Aorta (tissue), 5 donors: ENCODE results near the gene CISD1. TPM values are rescaled to one million over a fixed set of nuclear protein-coding genes. Genes with fewer than 3 reads are reported as not detected.

Source experiments
- ATAC-seq: fragments of 200-7000 bp; cut with Tn5 transposase; one replicate; pipeline ENCODE4 v1.9.1; 2022; ENCODE audit warnings: moderate library complexity; ENCODE audit not compliant: low FRiP score
- DNase-seq, 2 donors: peaks; one replicate each; pipeline ENCODE4 v3.0.0-alpha.2; 2020
- H3K27ac ChIP-seq, 2 donors: one replicate each; pipeline ENCODE4 v1.5.1; 2013; ENCODE audit warnings: low read length in 2 of 2, mild to moderate bottlenecking in 2 of 2, moderate library complexity in 2 of 2, control low read depth in 1 of 2, inconsistent platforms in 1 of 2, low read depth in 1 of 2
- H3K27me3 ChIP-seq, 2 donors: one replicate each; pipeline ENCODE4 v1.6.1; 2013; ENCODE audit warnings: control low read depth in 1 of 2, low read length in 1 of 2, mild to moderate bottlenecking in 1 of 2, moderate library complexity in 1 of 2; ENCODE audit not compliant: insufficient read depth in 2 of 2, control insufficient read depth in 1 of 2
- H3K36me3 ChIP-seq, 2 donors: one replicate each; pipeline ENCODE4 v1.6.1; 2013; ENCODE audit warnings: control low read depth in 1 of 2, low read length in 1 of 2, mild to moderate bottlenecking in 1 of 2; ENCODE audit not compliant: insufficient read depth in 2 of 2, control insufficient read depth in 1 of 2
- H3K4me1 ChIP-seq, 2 donors: one replicate each; pipeline ENCODE4 v1.6.1; 2013; ENCODE audit warnings: low read length in 2 of 2, control low read depth in 1 of 2, mild to moderate bottlenecking in 1 of 2, moderate library complexity in 1 of 2; ENCODE audit not compliant: insufficient read depth in 2 of 2, control insufficient read depth in 1 of 2
- H3K4me3 ChIP-seq, 2 donors: one replicate each; pipeline ENCODE4 v1.5.1; 2013; ENCODE audit warnings: low read length in 2 of 2, control low read depth in 1 of 2, mild to moderate bottlenecking in 1 of 2
- H3K9me3 ChIP-seq: one replicate; pipeline ENCODE4 v1.6.1; 2013; ENCODE audit warnings: mild to moderate bottlenecking, low read length; ENCODE audit not compliant: control insufficient read depth
- WGBS, 2 donors: extraction: QIAGEN DNeasy Blood & Tissue Kit; methylation state at CpG; one replicate each; pipeline ENCODE4 v1.1.7; 2013; 5-methylcytosine and 5-hydroxymethylcytosine counted together
- intact Hi-C, 2 donors: fragments of 100-400 bp; cut with DNase I; formaldehyde crosslinking; loops; one replicate each; pipeline versions ENCODE4 v1.14.2 to v1.15.0; 2022
- polyA plus RNA-seq, 2 donors: library from polyadenylated mRNA; stranded (reverse); fragments of 200-250 nt; gene quantifications; one replicate each; pipeline ENCODE4 v1.2.3, GENCODE V29; 2013
- total RNA-seq, 2 donors: library from RNA; stranded (reverse); fragmentation: NEBNext Ultra II Directional; extraction: Animal tissue kit (Norgen Biotek cat#: 25700); gene quantifications; one replicate each; pipeline ENCODE4 v1.2.1, GENCODE V29; 2021
- donor health status: healthy with polysubstance abuse.
- donor health status: Bipolar disorder and iron deficiency.
- donor health status: DM: no; HTN: no; CAD: no.
- donor health status: DM: no; HTN: no; CAD: no.
- donor health status: DM: yes; HTN: yes; CAD: no.

CISD1 gene
- total and polyA plus RNA-seq, 4 donors, result 28.8 to 47.7 (median 32.2) TPM

DNA sequence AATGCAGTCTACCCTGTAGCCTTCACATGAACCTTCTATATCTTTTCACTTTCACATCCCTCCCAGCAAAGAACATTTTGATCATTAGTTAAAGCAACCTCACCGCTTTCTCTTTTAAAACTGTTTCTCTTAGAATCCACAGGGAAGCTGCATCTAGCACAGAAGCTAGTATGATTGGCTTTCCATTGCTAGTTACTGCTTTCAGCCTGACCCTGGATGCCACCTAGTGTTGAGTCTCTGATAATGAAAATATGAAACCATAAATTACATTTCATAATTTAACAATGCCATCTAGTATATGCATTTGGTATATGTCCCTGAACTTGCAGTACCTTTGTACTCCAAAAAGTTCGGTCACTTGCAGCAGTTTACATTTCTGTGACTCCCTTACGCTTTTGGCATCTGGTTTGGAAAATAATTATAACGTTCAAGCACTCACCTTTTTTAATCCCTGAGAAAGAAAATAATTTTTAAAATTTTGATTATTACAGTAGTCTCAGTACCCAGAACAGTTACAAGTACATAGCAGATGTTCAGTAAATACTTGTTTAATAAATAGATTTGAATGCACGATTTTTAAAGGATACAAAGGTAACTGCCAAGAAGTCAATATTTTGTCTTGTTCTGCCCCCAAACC, 22.7 kb downstream of the CISD1 start:
- ATAC-seq (peak; percentile 74), DNase-seq (no peak)
- Histone ChIP-seq H3K4me1 (no peaks in the 10 kb centered on the region), H3K9me3 (no peaks in the 10 kb centered on the region), H3K27ac (no peak overlapping the region), H3K27me3 (no peaks in the 10 kb centered on the region), H3K4me3 (no peak overlapping the region), H3K36me3 (no peaks in the 10 kb centered on the region)
- intact Hi-C loops, result loop anchor here (2.0 kb wide), 2 partner anchors 111 to 113 kb away; no protein-coding TSS in a partner anchor
- WGBS, 2 donors, result 55 to 56% methylated on average over 5 of the region's 5 CpGs

DNA sequence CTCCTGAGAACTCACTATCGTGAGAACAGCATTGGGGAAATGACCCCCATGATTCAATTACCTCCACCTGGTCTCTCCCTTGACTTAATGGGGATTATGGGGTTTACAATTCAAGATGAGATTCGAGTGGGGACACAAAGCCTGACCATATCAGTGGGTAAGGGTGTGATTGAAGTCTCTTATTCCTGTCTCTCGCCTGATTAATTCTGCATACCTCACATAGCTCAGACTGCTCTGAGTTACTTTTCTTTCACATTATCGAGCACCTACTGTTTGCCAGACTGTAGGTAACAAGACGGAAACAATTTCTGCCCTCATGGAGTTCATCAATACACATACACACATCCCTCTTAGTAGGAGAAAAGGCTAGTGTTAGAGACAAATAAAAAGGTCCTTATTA, 25.0 kb downstream of the CISD1 start:
- H3K27me3 ChIP-seq, result no peaks in the 10 kb centered on the region
- H3K27ac ChIP-seq, result no peak overlapping the region
- H3K36me3 ChIP-seq, result no peaks in the 10 kb centered on the region
- intact Hi-C loops, result no loop called here
- H3K4me3 ChIP-seq, result no peak overlapping the region
- ATAC-seq (no peak), DNase-seq (no peak)
- 69 to 81% methylated on average over 5 of the region's 5 CpGs for WGBS, 2 donors
- no peaks in the 10 kb centered on the region for H3K9me3 ChIP-seq
- H3K4me1 ChIP-seq, result no peaks in the 10 kb centered on the region

DNA sequence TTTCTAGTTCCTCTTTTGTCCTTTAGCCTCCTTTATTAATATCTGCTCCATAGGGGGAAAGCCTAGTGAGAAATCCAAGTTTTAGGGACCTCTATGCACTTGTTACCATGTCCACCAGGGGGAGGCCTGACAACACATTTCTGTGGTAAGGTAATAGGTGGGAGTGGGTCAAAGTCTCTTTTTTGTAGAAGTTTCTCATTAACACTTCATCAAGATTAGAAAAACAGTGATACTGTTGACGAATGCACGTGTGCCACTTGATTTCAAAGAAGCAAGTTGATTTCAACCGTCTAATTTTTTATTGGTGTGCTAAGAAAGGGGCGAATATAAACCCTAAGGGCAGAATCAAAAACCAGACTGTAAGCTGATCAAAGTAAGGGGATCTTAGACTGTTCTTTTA, 30.6 kb downstream of the CISD1 start:
- WGBS, 2 donors, result 10 to 12% methylated on average over 4 of the region's 4 CpGs
- intact Hi-C loops, result no loop called here
- Histone ChIP-seq H3K4me1 (no peaks in the 10 kb centered on the region), H3K36me3 (no peaks in the 10 kb centered on the region), H3K27ac (no peak overlapping the region), H3K9me3 (no peaks in the 10 kb centered on the region), H3K27me3 (no peaks in the 10 kb centered on the region), H3K4me3 (no peak overlapping the region)
- peak; percentile 63 for ATAC-seq
- DNase-seq, result peak in 1 of 2 donors; percentile 55

DNA sequence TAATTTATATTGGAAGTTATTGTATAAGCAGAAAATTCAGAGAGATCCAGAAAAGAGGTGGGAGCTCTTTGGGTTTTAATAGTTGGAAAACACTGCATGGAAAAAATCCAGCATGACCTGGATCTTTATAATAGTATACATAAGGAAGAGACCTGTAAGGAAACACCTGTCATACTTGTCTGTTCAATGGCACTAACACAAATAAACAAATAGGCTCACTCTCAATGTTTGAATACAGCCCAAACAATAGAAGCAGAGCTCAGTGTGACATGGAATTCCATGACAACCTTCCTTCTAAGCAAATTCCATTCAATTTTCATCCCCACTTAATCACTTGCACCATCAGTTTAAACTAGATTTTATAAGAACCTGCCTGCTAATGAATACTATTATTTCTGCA, 31.7 kb downstream of the CISD1 start:
- no peak for ATAC-seq
- no peak overlapping the region for H3K4me3 ChIP-seq
- no peaks in the 10 kb centered on the region for H3K4me1 ChIP-seq
- intact Hi-C loops, result no loop called here
- H3K36me3 ChIP-seq, result no peaks in the 10 kb centered on the region
- no peak overlapping the region for H3K27ac ChIP-seq
- no peaks in the 10 kb centered on the region for H3K27me3 ChIP-seq
- no peaks in the 10 kb centered on the region for H3K9me3 ChIP-seq
- no peak for DNase-seq

DNA sequence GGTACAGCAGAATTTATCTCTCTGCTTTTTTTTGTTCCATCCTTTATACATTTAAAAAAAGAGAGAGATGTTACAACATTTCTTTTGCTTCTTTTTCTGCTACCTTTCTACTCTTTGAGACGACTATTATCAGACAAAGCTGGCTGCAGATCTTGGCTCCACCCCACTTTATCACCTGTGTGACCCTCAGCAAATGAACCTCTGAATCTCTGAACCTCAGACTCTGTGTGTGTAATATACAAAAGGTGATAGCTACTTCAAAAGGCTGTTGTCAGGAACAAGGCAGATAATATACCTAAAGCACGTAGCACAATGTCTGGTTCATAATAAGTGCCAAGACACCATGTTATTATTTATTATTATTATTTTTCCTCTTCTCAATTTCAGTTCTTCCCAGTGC, 33.3 kb downstream of the CISD1 start:
- no peak for ATAC-seq
- intact Hi-C loops, result no loop called here

DNA sequence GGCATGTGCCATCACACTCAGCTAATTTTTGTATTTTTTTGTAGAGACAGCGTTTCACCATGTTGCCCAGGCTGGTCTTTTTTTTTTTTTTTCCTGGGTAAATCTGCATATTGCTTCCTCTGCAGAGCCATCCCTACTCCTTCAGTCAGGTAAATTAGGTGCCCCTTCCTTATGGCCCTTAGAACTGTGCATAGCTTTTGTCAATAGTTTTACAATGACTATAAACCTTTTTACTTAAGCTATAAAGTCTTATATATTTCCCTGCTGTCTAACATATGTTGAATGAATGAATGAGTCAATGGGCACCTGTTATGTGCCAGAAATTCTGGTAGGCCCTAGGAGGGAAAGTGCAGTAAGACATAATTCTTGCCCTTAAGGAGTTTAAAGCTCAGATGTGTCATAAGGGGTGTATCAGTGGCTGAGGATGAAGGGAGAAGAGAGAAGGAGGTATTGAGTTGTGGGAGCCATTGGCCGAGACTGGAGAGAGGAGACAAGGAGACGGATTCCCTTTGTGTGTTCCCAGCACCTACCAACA, 35.2 kb downstream of the CISD1 start:
- Histone ChIP-seq H3K4me1 (no peaks in the 10 kb centered on the region), H3K9me3 (no peaks in the 10 kb centered on the region), H3K27ac (no peak overlapping the region), H3K36me3 (no peaks in the 10 kb centered on the region), H3K27me3 (no peaks in the 10 kb centered on the region), H3K4me3 (no peak overlapping the region)
- intact Hi-C loops, result no loop called here
- no peak for ATAC-seq
- no peak for DNase-seq
- 79 to 80% methylated on average over 3 of the region's 3 CpGs for WGBS, 2 donors

More for the DNA sequence above, 33.3 kb downstream of the CISD1 start:
- no peak for DNase-seq
- Histone ChIP-seq H3K27me3 (no peaks in the 10 kb centered on the region), H3K4me1 (no peaks in the 10 kb centered on the region), H3K9me3 (no peaks in the 10 kb centered on the region), H3K27ac (no peak overlapping the region), H3K4me3 (no peak overlapping the region), H3K36me3 (no peaks in the 10 kb centered on the region)
- WGBS, 2 donors, result 59 to 65% methylated on average over 2 of the region's 2 CpGs

DNA sequence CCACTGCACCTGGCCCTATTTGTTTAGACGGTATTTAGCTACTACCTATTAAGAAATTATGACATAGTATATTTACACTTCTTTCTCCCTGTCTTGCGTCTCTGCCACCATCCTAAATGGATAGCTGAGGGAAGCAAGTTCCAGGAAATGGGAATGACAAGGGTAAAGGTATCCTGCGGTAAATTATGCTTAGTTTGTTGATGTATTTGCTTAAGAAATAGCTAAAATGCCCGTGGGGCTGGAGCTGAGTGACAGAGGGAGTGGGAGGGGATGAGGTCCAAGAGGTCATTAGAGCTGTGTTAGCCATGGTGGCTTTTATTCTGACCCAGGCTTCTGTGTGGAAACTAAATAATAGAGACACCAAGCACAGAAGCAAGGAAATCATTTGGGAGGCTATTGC, 36.9 kb downstream of the CISD1 start:
- Histone ChIP-seq H3K4me3 (no peak overlapping the region), H3K36me3 (no peaks in the 10 kb centered on the region), H3K27ac (no peak overlapping the region), H3K27me3 (no peaks in the 10 kb centered on the region), H3K9me3 (no peaks in the 10 kb centered on the region), H3K4me1 (no peaks in the 10 kb centered on the region)
- DNase-seq (no peak), ATAC-seq (no peak)
- intact Hi-C loops, result no loop called here
- 9 to 17% methylated on average over 4 of the region's 4 CpGs for WGBS, 2 donors

DNA sequence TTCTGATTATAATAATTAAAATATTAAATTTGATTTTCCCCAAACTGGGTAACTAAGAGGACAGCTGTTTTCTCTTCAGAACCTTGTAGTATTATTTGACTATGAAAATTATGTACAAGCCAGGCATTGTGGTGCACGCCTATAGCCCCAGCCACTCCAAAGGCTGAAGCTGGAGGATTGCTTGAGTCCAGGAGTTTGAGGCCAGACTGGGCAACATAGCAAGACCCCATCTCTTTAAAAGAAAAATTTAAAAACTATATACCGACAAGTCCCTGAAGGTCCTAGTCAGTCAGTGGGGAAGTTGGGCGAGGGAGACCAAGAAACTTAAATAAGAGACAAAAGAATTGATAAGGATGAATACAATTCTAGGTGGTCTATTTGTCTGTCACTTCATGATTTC, 38.7 kb downstream of the CISD1 start:
- ATAC-seq (no peak), DNase-seq (no peak)
- H3K27me3 ChIP-seq, result no peaks in the 10 kb centered on the region
- no peaks in the 10 kb centered on the region for H3K9me3 ChIP-seq
- no peak overlapping the region for H3K27ac ChIP-seq
- WGBS, 2 donors, result 88 to 90% methylated on average over 3 of the region's 3 CpGs
- no peaks in the 10 kb centered on the region for H3K4me1 ChIP-seq
- no peaks in the 10 kb centered on the region for H3K36me3 ChIP-seq
- no peak overlapping the region for H3K4me3 ChIP-seq
- intact Hi-C loops, result no loop called here

DNA sequence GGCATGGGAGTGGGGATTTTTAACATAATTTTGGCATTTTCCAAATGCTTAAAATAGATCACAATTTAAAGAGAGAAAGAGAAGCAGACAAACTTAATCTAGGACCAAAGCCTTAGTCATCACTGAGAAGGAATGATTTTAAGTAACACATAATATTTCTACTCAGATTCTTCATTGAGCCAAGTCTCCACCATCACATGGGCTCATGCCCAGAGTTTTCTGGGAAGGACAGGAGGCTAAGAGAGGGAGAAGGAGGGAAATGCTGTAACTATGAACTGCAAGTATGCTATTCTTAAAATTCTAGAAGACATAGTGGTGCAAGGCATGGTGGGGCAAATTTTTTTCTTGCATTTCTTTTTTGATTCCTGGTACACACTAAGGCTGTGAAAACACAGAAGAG, 42.1 kb downstream of the CISD1 start:
- H3K36me3 ChIP-seq, result no peaks in the 10 kb centered on the region
- no peak overlapping the region for H3K4me3 ChIP-seq
- intact Hi-C loops, result no loop called here
- no peaks in the 10 kb centered on the region for H3K27me3 ChIP-seq
- ATAC-seq (no peak), DNase-seq (no peak)
- no peaks in the 10 kb centered on the region for H3K9me3 ChIP-seq
- no peak overlapping the region for H3K27ac ChIP-seq
- H3K4me1 ChIP-seq, result no peaks in the 10 kb centered on the region
